Neuronal stem cell (in vitro differentiated cells): ENCODE data around the gene ACTN3.

ENCODE experiments used
- DNase-seq: peaks from one replicate; pipeline ENCODE4 v3.0.0-alpha.2; 2013; ENCODE audit warnings: low spot score
- H2AFZ ChIP-seq: one replicate; pipeline ENCODE4 v1.6.1; 2013; ENCODE audit warnings: mild to moderate bottlenecking, low read length, inconsistent platforms
- H2AK5ac ChIP-seq: 2 replicates; pipeline ENCODE4 v1.6.1; 2013; ENCODE audit warnings: low read depth, mild to moderate bottlenecking, inconsistent platforms, low read length, moderate library complexity, mixed read lengths
- H2BK120ac ChIP-seq: 2 replicates; pipeline ENCODE4 v1.6.1; 2013; ENCODE audit warnings: low read depth, mild to moderate bottlenecking, inconsistent platforms, low read length, moderate library complexity, mixed read lengths
- H2BK12ac ChIP-seq: one replicate; pipeline ENCODE4 v1.6.1; 2013; ENCODE audit warnings: low read length, inconsistent platforms
- H2BK15ac ChIP-seq: 2 replicates; pipeline ENCODE4 v1.6.1; 2013; ENCODE audit warnings: mild to moderate bottlenecking, low read length, inconsistent platforms, mixed read lengths
- H2BK5ac ChIP-seq: one replicate; pipeline ENCODE4 v1.6.1; 2013; ENCODE audit warnings: inconsistent platforms, mild to moderate bottlenecking, low read length, moderate library complexity
- H3K14ac ChIP-seq: one replicate; pipeline ENCODE4 v1.6.1; 2013; ENCODE audit warnings: low read length, inconsistent platforms
- H3K18ac ChIP-seq: 2 replicates; pipeline ENCODE4 v1.6.1; 2013; ENCODE audit warnings: low read length, inconsistent platforms
- H3K23ac ChIP-seq: 2 replicates; pipeline ENCODE4 v1.6.1; 2013; ENCODE audit warnings: low read depth, mild to moderate bottlenecking, mixed read lengths, low read length, inconsistent platforms; ENCODE audit not compliant: poor library complexity
- H3K27ac ChIP-seq: replicated peaks from 3 replicates; pipeline ENCODE4 v1.5.1; 2013; ENCODE audit warnings: low read length, inconsistent platforms
- H3K27me3 ChIP-seq, 3 experiments: 2 replicates each; pipeline ENCODE4 v1.6.1; 2013; ENCODE audit warnings: low read length in 3 of 3, mild to moderate bottlenecking in 2 of 3, inconsistent platforms in 1 of 3, low read depth in 1 of 3, mixed read lengths in 1 of 3, moderate library complexity in 1 of 3; ENCODE audit not compliant: control insufficient read depth in 3 of 3, insufficient read depth in 3 of 3
- H3K36me3 ChIP-seq, 2 donors: replicated peaks in 1 of 2; 2 replicates each; pipeline ENCODE4 v1.6.1; 2013; ENCODE audit warnings: low read length in 2 of 2; ENCODE audit not compliant: control insufficient read depth in 2 of 2, insufficient read depth in 2 of 2
- H3K4ac ChIP-seq: 2 replicates; pipeline ENCODE4 v1.6.1; 2013; ENCODE audit warnings: inconsistent platforms, mild to moderate bottlenecking, low read length, moderate library complexity
- H3K4me1 ChIP-seq, 2 donors: 1 replicate in 1 of 2; 2 replicates in 1 of 2; pipeline ENCODE4 v1.6.1; 2013; ENCODE audit warnings: low read length in 2 of 2, low read depth in 1 of 2; ENCODE audit not compliant: control insufficient read depth in 2 of 2, insufficient read depth in 1 of 2
- H3K4me2 ChIP-seq: one replicate; pipeline ENCODE4 v1.6.1; 2013; ENCODE audit warnings: mild to moderate bottlenecking, low read length, inconsistent platforms; ENCODE audit not compliant: insufficient read depth, poor library complexity, severe bottlenecking
- H3K4me3 ChIP-seq, 2 donors: 2 replicates each; pipeline ENCODE4 v1.5.1; 2013; ENCODE audit warnings: low read length in 2 of 2, mild to moderate bottlenecking in 2 of 2, inconsistent platforms in 1 of 2, moderate library complexity in 1 of 2
- H3K79me1 ChIP-seq: one replicate; pipeline ENCODE4 v1.6.1; 2013; ENCODE audit warnings: low read depth, mild to moderate bottlenecking, inconsistent platforms, low read length, moderate library complexity
- H3K9ac ChIP-seq: one replicate; pipeline ENCODE4 v1.6.1; 2013; ENCODE audit warnings: mild to moderate bottlenecking, low read depth, low read length, inconsistent platforms; ENCODE audit not compliant: poor library complexity
- H3K9me3 ChIP-seq, 2 donors: replicated peaks in 1 of 2; 2 replicates each; pipeline versions ENCODE3 to v1.6.1; 2013; ENCODE audit warnings: low read length in 2 of 2, mild to moderate bottlenecking in 2 of 2, inconsistent platforms in 1 of 2, low read depth in 1 of 2, mixed read lengths in 1 of 2, moderate library complexity in 1 of 2; ENCODE audit not compliant: control insufficient read depth in 2 of 2, insufficient read depth in 1 of 2
- H4K8ac ChIP-seq: one replicate; pipeline ENCODE4 v1.6.1; 2013; ENCODE audit warnings: low read depth, mild to moderate bottlenecking, inconsistent platforms, low read length, moderate library complexity
- H4K91ac ChIP-seq: one replicate; pipeline ENCODE4 v1.6.1; 2013; ENCODE audit warnings: low read length, low read depth, mild to moderate bottlenecking, inconsistent platforms; ENCODE audit not compliant: poor library complexity
- WGBS, 2 donors: extraction: QIAGEN DNeasy Blood & Tissue Kit; methylation state at CpG; one replicate each; pipeline ENCODE4 v1.1.7; 2013; ENCODE audit warnings: missing lambda C conversion rate in 2 of 2, mixed read lengths in 1 of 2; ENCODE audit not compliant: insufficient read length in 2 of 2, insufficient replicate concordance in 1 of 2; ENCODE audit errors: extremely low coverage in 2 of 2; 5-methylcytosine and 5-hydroxymethylcytosine counted together

The ACTN3 gene

GRCh38 chr11:66531841-66532240 lies 14.9 kb upstream of the ACTN3 start:
- no peak overlapping the region for H2AFZ ChIP-seq
- no peak overlapping the region for H2AK5ac ChIP-seq
- no peak overlapping the region for H3K23ac ChIP-seq
- peaks cover 15 to 35% of the 10 kb centered on the region in 2 donors for H3K36me3 ChIP-seq
- H2BK12ac ChIP-seq, result no peak overlapping the region
- no peak overlapping the region for H2BK120ac ChIP-seq
- no peaks in the 10 kb centered on the region for H3K27me3 ChIP-seq
- H2BK5ac ChIP-seq, result peak overlapping the region; percentile 5
- no peak overlapping the region for H3K4me3 ChIP-seq
- no peak overlapping the region for H2BK15ac ChIP-seq
- H4K91ac ChIP-seq, result no peak overlapping the region
- H3K4me1 ChIP-seq, result no peaks in the 10 kb centered on the region
- no peak overlapping the region for H3K4ac ChIP-seq
- H3K18ac ChIP-seq, result no peak overlapping the region
- H3K9me3 ChIP-seq, result no peaks in the 10 kb centered on the region
- H3K27ac ChIP-seq, result no peak overlapping the region
- no peak overlapping the region for H3K4me2 ChIP-seq
- no peak overlapping the region for H3K9ac ChIP-seq
- peak overlapping the region; percentile 21 for H3K14ac ChIP-seq
- H4K8ac ChIP-seq, result peak overlapping the region; percentile 23
- no CpG with 5 or more reads among the region's 11 CpGs for WGBS, 2 donors
- peaks cover 3% of the 10 kb centered on the region for H3K79me1 ChIP-seq
- no peak for DNase-seq

GRCh38 chr11:66532784-66533183 lies 13.9 kb upstream of the ACTN3 start:
- no peak for DNase-seq
- no CpG with 5 or more reads among the region's 6 CpGs for WGBS, 2 donors

GRCh38 chr11:66539170-66539869 lies 7.4 kb upstream of the ACTN3 start:
- Histone ChIP-seq H3K4me3 (no peak overlapping the region), H3K4me1 (peaks cover 9 to 12% of the 10 kb centered on the region in 2 donors), H3K4ac (no peak overlapping the region), H2BK12ac (no peak overlapping the region), H3K4me2 (peak overlapping the region; percentile 11), H2BK5ac (peak overlapping the region; percentile 71), H2BK15ac (peak overlapping the region; percentile 37), H2AK5ac (peak overlapping the region; percentile 79), H3K9ac (peak overlapping the region; percentile 63), H3K36me3 (peaks cover 9 to 31% of the 10 kb centered on the region in 2 donors), H4K8ac (peak overlapping the region; percentile 92), H2AFZ (no peak overlapping the region), H3K79me1 (no peaks in the 10 kb centered on the region), H2BK120ac (no peak overlapping the region), H3K14ac (no peak overlapping the region), H3K27me3 (no peaks in the 10 kb centered on the region), H3K27ac (no peak overlapping the region), H3K18ac (peak overlapping the region; percentile 57), H3K23ac (peak overlapping the region; percentile 52), H4K91ac (no peak overlapping the region), H3K9me3 (no peaks in the 10 kb centered on the region)
- no peak for DNase-seq
- no CpG with 5 or more reads among the region's 16 CpGs for WGBS, 2 donors

More at GRCh38 chr11:66532784-66533183, 13.9 kb upstream of the ACTN3 start:
- Histone ChIP-seq H3K4me3 (no peak overlapping the region), H3K9ac (no peak overlapping the region), H3K23ac (no peak overlapping the region), H3K4me2 (no peak overlapping the region), H3K14ac (no peak overlapping the region), H4K8ac (no peak overlapping the region), H2BK5ac (no peak overlapping the region), H3K18ac (no peak overlapping the region), H2BK15ac (no peak overlapping the region), H2AK5ac (no peak overlapping the region), H2AFZ (no peak overlapping the region), H3K4ac (no peak overlapping the region), H2BK12ac (no peak overlapping the region), H3K9me3 (no peaks in the 10 kb centered on the region), H3K36me3 (peaks cover 14 to 37% of the 10 kb centered on the region in 2 donors), H3K27ac (no peak overlapping the region), H4K91ac (no peak overlapping the region), H3K4me1 (no peaks in the 10 kb centered on the region), H3K79me1 (peaks cover 3% of the 10 kb centered on the region), H3K27me3 (no peaks in the 10 kb centered on the region), H2BK120ac (no peak overlapping the region)

GRCh38 chr11:66539870-66540213 lies 6.9 kb upstream of the ACTN3 start:
- Histone ChIP-seq H3K14ac (no peak overlapping the region), H3K23ac (peak overlapping the region; percentile 52), H3K9me3 (no peaks in the 10 kb centered on the region), H4K91ac (no peak overlapping the region), H2BK15ac (no peak overlapping the region), H2AFZ (no peak overlapping the region), H2BK12ac (no peak overlapping the region), H2BK120ac (no peak overlapping the region), H3K4me1 (peaks cover 9 to 12% of the 10 kb centered on the region in 2 donors), H3K18ac (no peak overlapping the region), H2AK5ac (peak overlapping the region; percentile 79), H2BK5ac (peak overlapping the region; percentile 71), H3K36me3 (peaks cover 9 to 31% of the 10 kb centered on the region in 2 donors), H4K8ac (no peak overlapping the region), H3K4me3 (no peak overlapping the region), H3K27ac (no peak overlapping the region), H3K9ac (peak overlapping the region; percentile 63), H3K79me1 (no peaks in the 10 kb centered on the region), H3K4me2 (no peak overlapping the region), H3K4ac (no peak overlapping the region), H3K27me3 (no peaks in the 10 kb centered on the region)
- whole genome bisulfite sequencing, 2 donors, result no CpG with 5 or more reads among the region's 10 CpGs
- DNase-seq, result no peak
